ENCODE data around the gene GIMD1.

Gene GIMD1

GRCh38 chr4:106343865-106344646 is 24.5 kb downstream of the GIMD1 start:
- no peak for DNase-seq (ENCODE audit: extremely low spot score)
- CTCF ChIA-PET: interaction anchor here (1.5 to 3.5 kb wide), 2 partner anchors 15 to 17 kb away, joined by 4 to 11 read pairs; no protein-coding TSS in a partner anchor
- POLR2A ChIA-PET: no interaction called here
- TF ChIP-seq CTCF (IDR thresholded peaks at IDR 0.05; ENCODE audit: control extremely low read depth, extremely low read depth, low read depth, missing control alignments): no peak

GRCh38 chr4:106340774-106341173 is 27.8 kb downstream of the GIMD1 start:
- TF ChIP-seq CTCF (IDR thresholded peaks at IDR 0.05; ENCODE audit: control extremely low read depth, extremely low read depth, low read depth, missing control alignments): no peak
- POLR2A ChIA-PET: no interaction called here

GRCh38 chr4:106339431-106339830 is 29.1 kb downstream of the GIMD1 start:
- CTCF ChIA-PET: interaction anchor here (1.2 kb wide), 1 partner anchor 8 kb away, joined by 3 read pairs; no protein-coding TSS in a partner anchor
- POLR2A ChIA-PET: no interaction called here
- no peak for TF ChIP-seq CTCF (IDR thresholded peaks at IDR 0.05; ENCODE audit: control extremely low read depth, extremely low read depth, low read depth, missing control alignments)
- no peak for DNase-seq (ENCODE audit: extremely low spot score)

More at GRCh38 chr4:106340774-106341173, 27.8 kb downstream of the GIMD1 start:
- CTCF ChIA-PET: no interaction called here
- no peak for DNase-seq (ENCODE audit: extremely low spot score)

- TF ChIP-seq CTCF (IDR thresholded peaks at IDR 0.05; ENCODE audit: control extremely low read depth, extremely low read depth, low read depth, missing control alignments): no peak
- no peak for DNase-seq (ENCODE audit: extremely low spot score)
- CTCF ChIA-PET: no interaction called here
- POLR2A ChIA-PET: no interaction called here
Measured at GRCh38 chr4:106338671-106339070, 29.9 kb downstream of the GIMD1 start.

- TF ChIP-seq CTCF (IDR thresholded peaks at IDR 0.05; ENCODE audit: control extremely low read depth, extremely low read depth, low read depth, missing control alignments): no peak
- DNase-seq (ENCODE audit: extremely low spot score): no peak
- ChIA-PET CTCF (no interaction called here), POLR2A (no interaction called here)
Measured at GRCh38 chr4:106337916-106338315, 30.7 kb downstream of the GIMD1 start.

- POLR2A ChIA-PET: interaction anchor here (0.7 kb wide), 1 partner anchor 36 kb away, joined by 4 read pairs; no protein-coding TSS in a partner anchor
- CTCF ChIA-PET: no interaction called here
- TF ChIP-seq CTCF (IDR thresholded peaks at IDR 0.05; ENCODE audit: control extremely low read depth, extremely low read depth, low read depth, missing control alignments): no peak
- DNase-seq (ENCODE audit: extremely low spot score): no peak
Measured at GRCh38 chr4:106336618-106337017, 32.0 kb downstream of the GIMD1 start.
